H1 (cell line): ENCODE results near the gene KCNAB2.

Experiments used
- SP2 ChIP-seq: IDR thresholded peaks from 2 replicates; pipeline ENCODE4 v1.6.1; 2012; ENCODE audit warnings: mild to moderate bottlenecking, low read length, inconsistent platforms
- TF ChIP-seq, protein P1 (sequence below): IDR thresholded peaks from 2 replicates; pipeline ENCODE4 v1.6.1; 2011; ENCODE audit warnings: low read depth, mild to moderate bottlenecking, low read length; ENCODE audit not compliant: insufficient read depth
- TF ChIP-seq, protein P2 (sequence below), 3 experiments: IDR thresholded peaks; 1 replicate in 2 of 3; 2 replicates in 1 of 3; pipeline versions ENCODE4 v1.5.1 to v1.6.1; 2011; ENCODE audit warnings: low read length in 3 of 3, mild to moderate bottlenecking in 3 of 3, inconsistent platforms in 2 of 3, low read depth in 1 of 3, moderate library complexity in 1 of 3; ENCODE audit not compliant: insufficient read depth in 1 of 3; ENCODE audit errors: control extremely low read depth in 1 of 3

DNA sequence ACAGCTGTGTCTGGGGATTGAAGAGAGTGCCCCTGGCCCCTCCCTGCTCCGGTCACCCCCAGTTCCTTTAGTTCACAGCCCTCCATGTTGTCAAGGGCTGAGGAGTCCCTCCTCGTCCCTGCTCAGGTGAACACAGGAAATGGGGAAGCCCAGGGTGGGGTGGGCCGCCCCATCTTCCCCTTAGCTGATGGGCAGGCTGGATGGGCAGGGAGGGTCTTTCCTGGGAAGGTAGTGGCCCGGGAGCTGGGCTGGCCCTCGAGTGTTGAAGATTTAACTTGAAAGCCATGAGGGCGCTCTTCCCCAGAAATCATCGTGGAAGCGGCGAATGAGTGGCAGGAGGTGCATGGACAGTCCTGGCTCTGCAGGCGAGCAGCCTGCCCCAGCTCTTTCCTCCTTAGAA lies 35.1 kb upstream of the KCNAB2 start:
- TF ChIP-seq, protein P1, sequence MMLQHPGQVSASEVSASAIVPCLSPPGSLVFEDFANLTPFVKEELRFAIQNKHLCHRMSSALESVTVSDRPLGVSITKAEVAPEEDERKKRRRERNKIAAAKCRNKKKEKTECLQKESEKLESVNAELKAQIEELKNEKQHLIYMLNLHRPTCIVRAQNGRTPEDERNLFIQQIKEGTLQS: no peak
- TF ChIP-seq, protein P2, sequence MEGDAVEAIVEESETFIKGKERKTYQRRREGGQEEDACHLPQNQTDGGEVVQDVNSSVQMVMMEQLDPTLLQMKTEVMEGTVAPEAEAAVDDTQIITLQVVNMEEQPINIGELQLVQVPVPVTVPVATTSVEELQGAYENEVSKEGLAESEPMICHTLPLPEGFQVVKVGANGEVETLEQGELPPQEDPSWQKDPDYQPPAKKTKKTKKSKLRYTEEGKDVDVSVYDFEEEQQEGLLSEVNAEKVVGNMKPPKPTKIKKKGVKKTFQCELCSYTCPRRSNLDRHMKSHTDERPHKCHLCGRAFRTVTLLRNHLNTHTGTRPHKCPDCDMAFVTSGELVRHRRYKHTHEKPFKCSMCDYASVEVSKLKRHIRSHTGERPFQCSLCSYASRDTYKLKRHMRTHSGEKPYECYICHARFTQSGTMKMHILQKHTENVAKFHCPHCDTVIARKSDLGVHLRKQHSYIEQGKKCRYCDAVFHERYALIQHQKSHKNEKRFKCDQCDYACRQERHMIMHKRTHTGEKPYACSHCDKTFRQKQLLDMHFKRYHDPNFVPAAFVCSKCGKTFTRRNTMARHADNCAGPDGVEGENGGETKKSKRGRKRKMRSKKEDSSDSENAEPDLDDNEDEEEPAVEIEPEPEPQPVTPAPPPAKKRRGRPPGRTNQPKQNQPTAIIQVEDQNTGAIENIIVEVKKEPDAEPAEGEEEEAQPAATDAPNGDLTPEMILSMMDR (IDR thresholded peaks at IDR 0.05; ENCODE audit: control extremely low read depth in 1 of 3, insufficient read depth in 1 of 3, low read depth in 1 of 3, low read length in 3 of 3): peak in 2 of 3 experiments; percentile 11 to 12; a peak in 2 of 4 replicates
- no peak for TF ChIP-seq SP2
